Right ventricle myocardium inferior (tissue), 1 donor: Measurements from ENCODE around the gene RSPH10B2. TPM values are rescaled to one million over a fixed set of nuclear protein-coding genes. Genes with fewer than 3 reads are reported as not detected.
"Not testable (repeated sequence)": the region's sequence is repeated elsewhere in the genome, so short reads cannot be mapped to it uniquely, and the experiment has no call there.

Experiments used
- ATAC-seq: fragments of 200-7000 bp; cut with Tn5 transposase; one replicate; pipeline ENCODE4 v1.9.1; 2020; ENCODE audit warnings: mild to moderate bottlenecking, moderate library complexity
- DNase-seq: peaks from one replicate; pipeline ENCODE4 v3.0.0; 2021; ENCODE audit errors: missing footprints
- intact Hi-C: fragments of 100-400 bp; cut with DNase I; formaldehyde crosslinking; loops from one replicate; pipeline ENCODE4 v1.11.0; 2022
- total RNA-seq: library from RNA; stranded (reverse); fragmentation: NEBNext Ultra II Directional; extraction: Animal tissue kit (Norgen Biotek cat#: 25700); gene quantifications from one replicate; pipeline ENCODE4 v1.2.1, GENCODE V29; 2021
- donor health status: DM: no; HTN: yes; CAD: no; lungs with severe emphysema.

The RSPH10B2 gene
- total RNA-seq, 1 donor from 2014 or later: not detected

- intact Hi-C loops, ATAC-seq, DNase-seq: not testable (repeated sequence)
Observed at GRCh38 chr7:6750173-6750572, 3.7 kb upstream of the RSPH10B2 start.

DNA sequence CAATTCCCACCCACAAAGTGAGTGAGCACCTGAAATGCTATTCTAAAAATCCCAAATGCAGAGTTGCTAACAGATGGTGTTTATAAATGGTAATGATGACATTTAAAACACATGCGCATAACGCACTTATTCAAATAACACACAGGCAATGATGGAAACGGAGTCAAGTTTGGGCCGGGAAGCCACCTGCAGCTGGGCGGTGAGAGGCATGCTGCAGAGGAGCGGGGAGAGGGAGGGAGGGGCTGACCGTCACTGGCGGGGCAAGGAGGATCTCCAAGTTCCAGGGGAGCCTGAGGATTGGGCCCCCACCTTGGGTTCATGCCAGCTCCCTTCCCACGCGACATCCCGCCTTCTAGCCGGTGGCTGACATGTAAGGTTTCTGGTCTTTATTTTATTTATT, 7.3 kb downstream of the RSPH10B2 start:
- DNase-seq, ATAC-seq, intact Hi-C loops: not testable (repeated sequence)

GRCh38 chr7:6781581-6781980, 27.7 kb downstream of the RSPH10B2 start:
- intact Hi-C loops, ATAC-seq: not testable (repeated sequence)
- DNase-seq: peak; percentile 59

DNA sequence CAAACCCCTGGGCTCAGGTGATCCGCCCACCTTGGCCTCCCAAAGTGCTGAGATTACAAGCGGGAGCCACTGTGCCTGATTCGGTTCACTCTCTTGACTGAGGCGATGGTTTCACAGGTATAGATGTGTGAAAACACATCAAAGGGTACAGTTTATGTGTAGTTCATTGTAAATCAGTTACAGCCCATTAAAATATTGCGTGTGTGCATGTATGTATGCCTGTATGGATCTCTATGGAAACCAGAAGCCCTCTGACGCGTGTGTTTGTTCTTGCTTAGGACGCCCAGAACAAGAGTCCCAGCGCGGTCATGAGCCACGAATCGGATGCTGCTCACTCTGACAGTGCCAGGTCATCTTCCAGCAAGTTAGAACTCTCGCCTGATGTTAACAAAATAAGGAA, 35.5 kb downstream of the RSPH10B2 start:
- DNase-seq, ATAC-seq, intact Hi-C loops: not testable (repeated sequence)

DNA sequence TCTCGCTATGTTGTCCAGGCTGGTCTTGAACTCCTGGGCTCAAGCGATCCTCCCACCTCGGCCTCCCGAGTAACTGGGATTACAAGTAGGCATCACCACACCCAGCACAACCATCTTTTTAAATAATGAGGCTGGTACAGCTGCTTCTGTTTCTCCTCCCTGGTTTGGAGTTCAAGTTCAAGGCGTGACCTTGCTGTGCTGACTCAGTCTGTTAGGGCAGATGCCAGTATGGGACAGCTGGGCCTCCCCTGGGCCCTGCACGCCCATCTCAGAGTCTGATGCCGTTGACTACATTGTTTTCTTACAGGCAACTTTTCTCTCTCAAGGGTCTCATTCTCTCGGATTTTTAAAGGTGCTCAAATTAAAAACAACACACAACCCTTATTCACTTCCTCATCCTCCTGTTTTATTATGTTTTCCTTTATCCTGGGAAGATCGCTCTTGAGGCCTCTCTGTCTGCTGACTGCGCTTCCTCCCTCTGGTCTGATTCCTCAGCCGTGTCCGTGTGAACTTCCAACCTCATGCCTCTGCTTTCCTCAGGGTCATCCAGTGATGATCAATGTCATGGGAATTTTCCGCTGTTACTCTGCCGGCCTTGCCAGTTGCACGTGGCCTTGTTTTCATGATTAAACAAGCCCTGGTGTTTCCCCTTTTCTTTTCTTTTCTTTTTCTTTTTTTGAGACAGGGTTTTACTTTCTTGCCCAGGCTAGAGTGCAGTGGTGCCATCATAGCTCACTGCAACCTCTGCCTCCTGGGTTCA, 38.4 kb downstream of the RSPH10B2 start:
- intact Hi-C loops, ATAC-seq, DNase-seq: not testable (repeated sequence)

DNA sequence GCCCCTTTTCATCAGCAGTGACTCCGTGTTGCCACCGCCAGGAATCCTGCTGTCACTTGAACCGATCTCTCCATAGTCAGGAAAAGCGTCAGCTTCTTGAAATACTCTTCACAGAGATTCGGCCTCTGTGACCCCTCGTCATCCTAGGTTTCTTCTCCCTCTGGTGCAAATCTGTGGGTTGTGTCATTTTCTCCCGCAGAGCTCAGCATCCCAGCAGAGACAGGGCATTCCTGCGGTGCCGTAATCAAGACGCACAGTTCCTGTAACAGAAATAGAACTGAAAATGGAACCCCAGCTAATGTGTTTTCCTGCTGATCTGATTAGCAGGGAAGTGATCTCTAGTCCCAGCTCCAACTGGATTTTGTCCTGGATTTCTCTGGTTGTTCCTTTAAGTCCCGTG, 40.4 kb downstream of the RSPH10B2 start:
- intact Hi-C loops, ATAC-seq, DNase-seq: not testable (repeated sequence)

DNA sequence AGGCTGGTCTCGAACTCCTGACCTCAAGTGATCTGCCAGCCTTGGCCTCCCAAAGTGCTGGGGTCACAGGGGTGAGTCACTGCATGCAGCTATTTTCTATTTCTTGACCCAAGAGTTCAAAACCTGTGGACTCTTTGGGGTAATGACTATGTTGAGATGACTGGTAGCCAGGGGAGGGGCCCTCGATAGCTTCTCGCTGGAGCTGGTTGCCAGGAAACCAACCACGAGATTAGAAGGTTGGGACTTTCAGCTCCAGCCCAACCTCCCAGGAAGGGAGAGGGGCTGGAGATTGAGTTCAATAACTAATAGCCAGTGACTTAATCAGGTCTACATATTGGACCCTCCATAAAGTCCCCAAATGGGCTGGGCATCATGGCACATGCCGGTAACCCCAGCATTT, 43.3 kb downstream of the RSPH10B2 start:
- DNase-seq, intact Hi-C loops, ATAC-seq: not testable (repeated sequence)

GRCh38 chr7:6798047-6798446, 44.1 kb downstream of the RSPH10B2 start:
- intact Hi-C loops, ATAC-seq, DNase-seq: not testable (repeated sequence)

DNA sequence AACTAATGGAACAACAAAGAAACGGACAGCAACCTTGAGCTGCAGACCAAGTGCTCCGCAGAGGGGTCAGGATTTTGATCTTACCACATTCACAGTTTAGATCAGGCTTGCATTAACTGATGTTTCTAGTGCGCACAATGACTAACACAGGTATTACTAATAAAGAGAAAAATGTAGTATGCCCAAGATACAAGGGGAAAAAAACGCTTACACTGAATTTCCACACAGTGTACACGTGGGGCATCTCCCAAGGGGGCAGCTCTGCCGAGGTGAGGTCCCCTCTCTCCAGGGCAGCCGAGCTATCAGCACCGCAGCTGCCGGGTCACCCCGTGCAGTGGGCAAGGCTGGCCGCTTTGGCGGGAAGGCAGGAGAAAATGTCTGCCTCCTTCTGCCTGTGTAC, 46.0 kb downstream of the RSPH10B2 start:
- intact Hi-C loops, ATAC-seq, DNase-seq: not testable (repeated sequence)

DNA sequence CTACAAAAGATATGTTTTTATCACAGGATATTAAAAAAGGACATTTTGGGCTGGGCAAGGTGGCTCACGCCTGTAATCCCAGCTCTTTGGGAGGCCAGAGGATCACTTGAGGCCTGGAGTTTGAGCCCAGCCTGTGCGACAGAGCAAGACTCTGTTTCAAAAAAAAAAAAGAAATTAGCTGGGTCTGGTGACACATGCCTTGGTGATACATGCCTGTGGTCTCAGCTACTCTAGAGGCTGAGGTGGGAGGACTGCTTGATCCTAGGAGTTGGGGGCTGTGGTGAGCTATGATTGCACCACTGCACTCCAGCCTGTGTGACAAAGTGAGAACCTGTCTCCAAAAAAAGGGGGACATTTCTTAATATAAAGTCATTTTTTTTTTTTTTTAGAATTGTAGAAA, 46.4 kb downstream of the RSPH10B2 start:
- ATAC-seq, intact Hi-C loops, DNase-seq: not testable (repeated sequence)

GRCh38 chr7:6807393-6807918, 53.6 kb downstream of the RSPH10B2 start:
- DNase-seq, ATAC-seq, intact Hi-C loops: not testable (repeated sequence)

DNA sequence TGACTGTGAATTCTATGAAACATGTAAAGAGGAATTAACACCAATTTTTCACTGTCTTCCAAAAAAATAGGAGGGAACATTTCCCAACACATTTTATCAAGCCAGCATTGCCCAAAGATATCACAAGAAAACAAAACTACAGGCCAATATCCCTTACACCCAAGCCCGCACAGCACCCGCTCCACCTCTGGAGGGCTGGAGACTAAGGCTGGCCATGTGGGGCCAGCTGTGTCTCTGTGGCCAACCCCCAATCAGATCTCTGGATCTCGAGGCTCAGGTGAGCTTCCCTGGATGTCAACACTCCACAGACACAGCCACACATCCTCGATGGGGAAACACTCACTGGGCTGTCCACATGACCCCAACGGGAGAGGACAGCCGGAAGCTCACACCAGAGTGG, 54.1 kb downstream of the RSPH10B2 start:
- intact Hi-C loops, DNase-seq, ATAC-seq: not testable (repeated sequence)

GRCh38 chr7:6813011-6813410, 59.1 kb downstream of the RSPH10B2 start:
- intact Hi-C loops, ATAC-seq, DNase-seq: not testable (repeated sequence)

- intact Hi-C loops, ATAC-seq, DNase-seq: not testable (repeated sequence)
Observed at GRCh38 chr7:6815470-6815869, 61.6 kb downstream of the RSPH10B2 start.

DNA sequence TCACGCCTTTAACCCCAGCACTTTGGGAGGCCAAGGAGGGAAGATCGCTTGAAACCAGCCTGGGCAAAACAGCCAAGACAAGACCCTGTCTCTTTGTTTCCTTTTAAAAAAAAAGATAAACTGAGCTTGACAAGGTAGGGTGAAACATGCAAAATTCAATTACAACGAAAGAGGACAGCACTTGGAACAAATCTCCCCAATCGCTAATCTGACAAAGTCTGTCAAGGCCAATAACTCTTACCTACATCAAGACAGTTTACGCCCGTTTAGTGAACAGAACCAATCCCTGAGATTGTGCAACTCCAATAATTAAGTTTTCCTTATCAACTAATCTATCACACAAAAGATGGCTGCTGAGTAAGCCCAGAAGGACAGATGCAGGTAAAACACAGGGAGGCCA, 67.7 kb downstream of the RSPH10B2 start:
- DNase-seq, ATAC-seq, intact Hi-C loops: not testable (repeated sequence)

DNA sequence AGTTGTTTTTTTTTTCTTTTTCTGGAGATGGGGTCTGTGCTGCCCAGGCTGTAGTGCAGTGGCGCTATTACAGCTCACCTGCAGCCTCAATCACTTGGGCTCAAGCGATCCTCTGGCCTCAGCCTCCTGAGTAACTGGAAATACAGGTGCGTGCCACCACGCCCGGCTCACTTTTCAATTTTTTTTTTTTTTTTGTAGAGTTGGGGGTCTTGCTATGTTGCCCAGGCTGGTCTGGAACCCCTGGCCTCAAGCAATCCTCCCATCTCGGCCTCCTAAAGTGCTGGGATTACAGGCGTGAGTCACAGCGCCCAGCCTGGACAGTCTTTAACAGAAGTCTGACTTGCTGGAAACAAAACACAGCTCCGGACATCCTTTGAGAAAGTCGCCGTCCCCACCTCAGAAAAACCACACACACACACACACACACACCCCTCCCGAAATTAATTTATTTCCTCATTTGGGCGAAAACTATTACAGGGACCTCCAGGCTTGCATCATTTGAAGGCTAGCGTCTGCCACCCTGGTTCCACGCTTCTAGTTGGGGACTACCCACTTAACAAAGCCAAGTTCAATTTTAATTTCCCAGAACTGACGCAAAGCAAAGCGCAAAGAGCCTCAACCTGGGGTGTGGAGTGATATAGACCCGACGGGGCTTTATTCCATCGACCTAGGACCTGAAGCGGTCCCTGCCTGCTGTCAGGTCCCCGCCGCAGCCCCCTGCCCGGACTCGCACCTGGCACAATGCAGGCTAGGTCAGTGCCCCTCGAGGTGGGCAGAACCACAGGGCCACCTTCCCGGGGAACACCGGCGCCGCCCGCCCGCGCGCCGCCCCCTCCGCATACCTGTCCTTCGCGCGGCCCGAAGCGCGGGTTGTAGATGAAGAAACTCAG, 71.6 kb downstream of the RSPH10B2 start:
- DNase-seq, intact Hi-C loops: not testable (repeated sequence)
- ATAC-seq: peak; percentile 32

- ATAC-seq (peak; percentile 99), DNase-seq (peak; percentile 94)
- intact Hi-C loops: not testable (repeated sequence)
Observed at GRCh38 chr7:6826151-6826550, 72.2 kb downstream of the RSPH10B2 start, which contains the start of gene CCZ1B. Gene CCZ1B (minus strand): TSS chr7:6826275. CDS start chr7:6826197, 78 bp downstream.

DNA sequence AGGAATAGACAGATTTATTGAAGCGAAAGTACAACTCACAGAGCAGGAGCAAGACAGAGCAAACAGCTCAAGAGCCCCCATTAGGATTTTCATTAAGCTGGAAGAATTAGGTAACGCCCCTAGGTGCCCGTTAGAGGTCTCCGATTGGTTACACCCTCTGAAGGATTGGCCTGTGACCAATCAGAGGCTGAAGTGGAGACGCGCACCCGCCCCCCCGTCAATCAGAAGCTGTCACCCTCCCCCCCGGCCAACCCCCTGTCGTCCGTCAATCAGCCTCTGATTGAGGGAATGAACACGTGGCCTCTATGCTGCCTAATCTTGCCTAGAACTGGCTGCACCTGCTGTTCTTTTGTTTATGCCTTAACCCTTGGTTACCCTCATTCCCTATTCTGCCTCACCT, 73.3 kb downstream of the RSPH10B2 start:
- DNase-seq, ATAC-seq, intact Hi-C loops: not testable (repeated sequence)

GRCh38 chr7:6829616-6830015, 75.7 kb downstream of the RSPH10B2 start:
- ATAC-seq, DNase-seq, intact Hi-C loops: not testable (repeated sequence)
